AG04449 (cell line): ENCODE data around the gene CES3.

ENCODE experiments used
- CTCF ChIA-PET: fragments of 350-600 bp; formaldehyde crosslinking; extraction: SDS; loops from one replicate; lab custom pipeline; 2021; ENCODE audit warnings: antibody characterized with exemption; lab: Yijun Ruan, JAX
- POLR2A ChIA-PET: fragments of 400-600, 350-600 bp; formaldehyde crosslinking; extraction: SDS; loops from one replicate; lab custom pipeline; 2020; ENCODE audit warnings: antibody characterized with exemption, inconsistent platforms; lab: Yijun Ruan, JAX
- DNase-seq: peaks from one replicate; pipeline ENCODE4 v3.0.0-alpha.2; 2010; ENCODE audit warnings: low read depth, low spot score
- H3K4me3 ChIP-seq: 2 replicates; pipeline ENCODE4 v1.5.1; 2011; ENCODE audit warnings: low read depth, mild to moderate bottlenecking, control low read depth, low read length
- TF ChIP-seq, protein P1 (sequence below): IDR thresholded peaks from one replicate; pipeline ENCODE4 v1.5.1; 2011; ENCODE audit warnings: mild to moderate bottlenecking, moderate library complexity, low read length, control low read depth, inconsistent platforms; ENCODE audit not compliant: insufficient read depth; ENCODE audit errors: missing control alignments

The CES3 gene

DNA sequence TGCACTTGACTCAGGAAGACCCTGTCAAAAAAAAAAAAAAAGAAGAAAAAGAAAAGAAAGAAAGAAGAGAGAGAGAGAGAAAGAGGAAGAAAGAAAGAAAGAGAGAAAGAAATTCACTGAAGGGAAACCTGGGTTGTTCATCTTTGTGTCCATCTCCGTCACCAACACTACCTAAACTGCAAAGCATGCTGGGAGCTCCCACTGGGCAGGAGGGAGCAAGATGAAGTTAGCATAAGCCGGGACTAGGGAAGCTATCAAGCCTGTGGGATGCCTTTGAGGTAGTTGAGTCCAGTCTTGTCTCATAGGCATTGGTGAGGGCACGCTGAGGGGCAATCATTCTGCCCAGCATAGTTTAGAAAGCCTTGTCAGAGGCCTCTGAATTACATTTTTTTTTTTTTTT is 60.3 kb downstream of the CES3 start:
- no peak for DNase-seq
- TF ChIP-seq, protein P1, sequence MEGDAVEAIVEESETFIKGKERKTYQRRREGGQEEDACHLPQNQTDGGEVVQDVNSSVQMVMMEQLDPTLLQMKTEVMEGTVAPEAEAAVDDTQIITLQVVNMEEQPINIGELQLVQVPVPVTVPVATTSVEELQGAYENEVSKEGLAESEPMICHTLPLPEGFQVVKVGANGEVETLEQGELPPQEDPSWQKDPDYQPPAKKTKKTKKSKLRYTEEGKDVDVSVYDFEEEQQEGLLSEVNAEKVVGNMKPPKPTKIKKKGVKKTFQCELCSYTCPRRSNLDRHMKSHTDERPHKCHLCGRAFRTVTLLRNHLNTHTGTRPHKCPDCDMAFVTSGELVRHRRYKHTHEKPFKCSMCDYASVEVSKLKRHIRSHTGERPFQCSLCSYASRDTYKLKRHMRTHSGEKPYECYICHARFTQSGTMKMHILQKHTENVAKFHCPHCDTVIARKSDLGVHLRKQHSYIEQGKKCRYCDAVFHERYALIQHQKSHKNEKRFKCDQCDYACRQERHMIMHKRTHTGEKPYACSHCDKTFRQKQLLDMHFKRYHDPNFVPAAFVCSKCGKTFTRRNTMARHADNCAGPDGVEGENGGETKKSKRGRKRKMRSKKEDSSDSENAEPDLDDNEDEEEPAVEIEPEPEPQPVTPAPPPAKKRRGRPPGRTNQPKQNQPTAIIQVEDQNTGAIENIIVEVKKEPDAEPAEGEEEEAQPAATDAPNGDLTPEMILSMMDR = no peak
- H3K4me3 ChIP-seq = no peak overlapping the region
- ChIA-PET POLR2A (interaction anchor here (1.1 to 1.6 kb wide), 2 partner anchors 80 to 129 kb away, joined by 3 to 4 read pairs; partner anchors contain the start of gene B3GNT9), CTCF (interaction anchor here (0.6 to 8.6 kb wide), 5 partner anchors 8 to 134 kb away, joined by 3 to 224 read pairs (median 8); partner anchors contain the start of genes B3GNT9, FBXL8 and TRADD)

DNA sequence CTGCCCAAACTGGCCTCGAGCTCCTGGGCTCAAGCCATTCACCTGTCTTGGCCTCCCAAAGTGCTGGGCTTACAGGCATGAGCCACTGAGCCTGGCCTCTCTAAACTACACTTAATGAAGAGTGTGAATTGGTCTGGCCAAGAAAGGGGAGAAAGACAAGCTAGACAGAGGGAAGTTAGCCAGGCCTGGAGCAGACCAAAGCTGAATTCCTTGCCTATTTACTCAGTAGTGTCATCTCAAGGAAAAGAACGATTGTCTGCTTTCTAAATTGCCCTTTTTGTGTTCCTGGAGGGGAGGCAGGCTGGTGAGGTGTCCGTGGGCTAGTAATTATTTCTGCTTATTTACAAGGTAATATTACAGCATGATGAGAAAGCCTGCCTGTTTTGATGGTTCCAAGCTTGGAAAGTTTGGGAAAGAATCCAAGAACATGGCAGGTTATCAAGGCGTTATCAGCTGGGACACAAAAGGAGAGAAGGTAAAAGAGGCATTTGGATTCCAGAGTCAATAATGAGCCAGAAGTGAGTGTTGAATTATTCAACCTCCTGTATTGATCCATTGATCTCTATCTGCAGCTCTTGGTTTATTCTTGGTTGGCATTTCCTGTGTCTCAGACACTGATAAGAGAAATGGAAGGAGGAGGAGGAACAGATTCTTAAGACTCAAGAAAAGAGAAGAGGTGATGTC is 61.6 kb downstream of the CES3 start:
- no peak overlapping the region for H3K4me3 ChIP-seq
- ChIA-PET POLR2A (interaction anchor here (1.1 to 1.6 kb wide), 2 partner anchors 79 to 128 kb away, joined by 3 to 4 read pairs; partner anchors contain the start of gene B3GNT9), CTCF (interaction anchor here (0.8 to 8.6 kb wide), 5 partner anchors 9 to 133 kb away, joined by 3 to 224 read pairs (median 8); partner anchors contain the start of genes B3GNT9, FBXL8 and TRADD)
- TF ChIP-seq, protein P1 = no peak
- peak; percentile 31 for DNase-seq

DNA sequence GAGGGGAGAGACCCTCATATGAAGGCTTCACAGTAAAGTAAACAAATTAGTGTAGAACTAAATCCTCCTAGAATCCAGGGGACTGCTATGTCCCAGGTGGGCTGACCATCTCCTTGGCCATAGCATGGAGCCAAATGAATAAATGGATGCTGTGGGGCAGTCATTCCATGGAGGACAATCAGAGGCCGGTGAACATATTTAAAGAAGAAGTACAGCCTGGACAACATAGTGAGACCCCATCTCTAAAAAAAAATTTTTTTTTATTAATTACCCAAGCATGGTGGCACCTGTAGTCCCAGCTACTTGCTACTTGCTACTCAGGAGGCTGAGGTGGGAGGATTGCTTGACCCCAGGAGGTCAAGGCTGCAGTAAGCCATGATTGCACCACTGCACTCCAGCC is 62.6 kb downstream of the CES3 start:
- no peak for DNase-seq
- no peak overlapping the region for H3K4me3 ChIP-seq
- POLR2A ChIA-PET = no interaction called here
- TF ChIP-seq, protein P1 = no peak
- CTCF ChIA-PET = interaction anchor here (1.3 to 8.6 kb wide), 2 partner anchors 132 kb away, joined by 6 to 224 read pairs; partner anchors contain the start of genes B3GNT9, FBXL8 and TRADD
